ENCODE results near the gene DGKB. TPM values are rescaled to one million over a fixed set of nuclear protein-coding genes. Genes with fewer than 3 reads are reported as not detected.

Gene DGKB
- total RNA-seq, 4 donors from 2014 or later: 0.27 to 0.88 (median 0.76) TPM; not detected in 1

DNA sequence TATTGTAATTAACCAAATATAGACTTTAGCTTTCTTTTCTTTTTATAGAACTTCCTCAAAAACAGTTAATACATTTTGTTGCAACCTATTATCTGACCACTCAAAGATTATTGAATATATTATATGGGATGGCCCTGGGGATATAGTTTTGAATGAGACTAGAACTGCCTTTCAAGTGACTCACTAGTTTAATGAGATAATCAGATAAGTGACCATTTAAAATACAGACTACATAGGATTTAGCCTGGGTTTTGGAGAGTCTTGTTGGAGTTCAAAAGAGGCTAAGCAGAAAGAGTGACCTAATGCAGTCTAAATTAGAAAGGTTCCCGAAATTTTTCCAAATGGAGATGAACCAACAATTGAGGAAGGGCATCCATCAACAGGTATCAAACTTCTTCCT, 607.9 kb downstream of the DGKB start:
- Histone ChIP-seq H3K4me3 (no peak overlapping the region), H3K4me1 (no peaks in the 10 kb centered on the region), H3K27me3 (no peaks in the 10 kb centered on the region), H3K36me3 (no peaks in the 10 kb centered on the region), H3K27ac (no peak overlapping the region), H3K9me3 (no peaks in the 10 kb centered on the region)
- no peak for DNase-seq
- TF ChIP-seq POLR2A (IDR thresholded peaks at IDR 0.05): no peak
- TF ChIP-seq, protein P1, sequence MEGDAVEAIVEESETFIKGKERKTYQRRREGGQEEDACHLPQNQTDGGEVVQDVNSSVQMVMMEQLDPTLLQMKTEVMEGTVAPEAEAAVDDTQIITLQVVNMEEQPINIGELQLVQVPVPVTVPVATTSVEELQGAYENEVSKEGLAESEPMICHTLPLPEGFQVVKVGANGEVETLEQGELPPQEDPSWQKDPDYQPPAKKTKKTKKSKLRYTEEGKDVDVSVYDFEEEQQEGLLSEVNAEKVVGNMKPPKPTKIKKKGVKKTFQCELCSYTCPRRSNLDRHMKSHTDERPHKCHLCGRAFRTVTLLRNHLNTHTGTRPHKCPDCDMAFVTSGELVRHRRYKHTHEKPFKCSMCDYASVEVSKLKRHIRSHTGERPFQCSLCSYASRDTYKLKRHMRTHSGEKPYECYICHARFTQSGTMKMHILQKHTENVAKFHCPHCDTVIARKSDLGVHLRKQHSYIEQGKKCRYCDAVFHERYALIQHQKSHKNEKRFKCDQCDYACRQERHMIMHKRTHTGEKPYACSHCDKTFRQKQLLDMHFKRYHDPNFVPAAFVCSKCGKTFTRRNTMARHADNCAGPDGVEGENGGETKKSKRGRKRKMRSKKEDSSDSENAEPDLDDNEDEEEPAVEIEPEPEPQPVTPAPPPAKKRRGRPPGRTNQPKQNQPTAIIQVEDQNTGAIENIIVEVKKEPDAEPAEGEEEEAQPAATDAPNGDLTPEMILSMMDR (IDR thresholded peaks at IDR 0.05): no peak

DNA sequence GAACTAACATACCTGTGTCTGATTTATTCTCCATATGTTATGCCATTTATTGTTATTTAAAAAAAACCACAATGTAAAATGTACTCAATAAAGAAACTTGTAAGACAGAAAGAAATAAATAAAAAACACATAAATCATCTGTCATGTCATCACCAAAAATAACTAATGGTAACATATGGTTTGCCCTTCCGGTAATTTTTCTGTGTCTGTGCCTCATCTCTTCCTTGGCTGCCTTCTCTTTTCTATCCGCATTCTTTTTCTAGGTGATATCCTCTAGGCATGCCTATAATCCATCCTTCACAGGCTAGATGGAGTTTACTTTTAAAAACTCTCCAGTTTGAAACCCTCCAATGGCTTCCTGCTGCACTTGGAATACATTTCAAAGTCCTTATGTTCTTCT, 609.1 kb downstream of the DGKB start:
- no peak overlapping the region for H3K27ac ChIP-seq
- H3K4me1 ChIP-seq: no peaks in the 10 kb centered on the region
- TF ChIP-seq, protein P1 (IDR thresholded peaks at IDR 0.05): no peak
- no peak for TF ChIP-seq POLR2A (IDR thresholded peaks at IDR 0.05)
- no peaks in the 10 kb centered on the region for H3K27me3 ChIP-seq
- H3K4me3 ChIP-seq: no peak overlapping the region
- H3K9me3 ChIP-seq: no peaks in the 10 kb centered on the region
- no peak for DNase-seq
- no peaks in the 10 kb centered on the region for H3K36me3 ChIP-seq

DNA sequence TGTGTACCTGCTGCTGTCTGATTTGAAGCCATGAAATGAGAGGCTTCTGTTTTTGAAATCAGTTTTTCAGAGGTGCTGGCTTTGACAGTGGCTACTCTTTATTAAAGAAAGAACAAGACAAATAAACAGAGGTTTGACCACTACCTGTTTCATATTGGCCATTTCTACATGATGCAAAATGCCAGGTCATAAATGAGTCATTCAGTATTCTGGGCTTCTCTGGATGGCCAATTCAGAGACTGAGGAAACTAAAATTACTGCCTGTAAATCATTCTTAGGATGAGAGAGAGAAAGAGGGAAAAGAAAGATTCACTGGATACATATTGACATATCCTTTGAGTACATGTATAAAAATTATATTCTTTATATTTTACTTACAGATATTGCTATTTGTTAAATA, 609.8 kb downstream of the DGKB start:
- Histone ChIP-seq H3K36me3 (no peaks in the 10 kb centered on the region), H3K27ac (no peak overlapping the region), H3K27me3 (no peaks in the 10 kb centered on the region), H3K4me3 (no peak overlapping the region), H3K4me1 (no peaks in the 10 kb centered on the region), H3K9me3 (no peaks in the 10 kb centered on the region)
- no peak for TF ChIP-seq POLR2A (IDR thresholded peaks at IDR 0.05)
- TF ChIP-seq, protein P1 (IDR thresholded peaks at IDR 0.05): no peak
- no peak for DNase-seq

DNA sequence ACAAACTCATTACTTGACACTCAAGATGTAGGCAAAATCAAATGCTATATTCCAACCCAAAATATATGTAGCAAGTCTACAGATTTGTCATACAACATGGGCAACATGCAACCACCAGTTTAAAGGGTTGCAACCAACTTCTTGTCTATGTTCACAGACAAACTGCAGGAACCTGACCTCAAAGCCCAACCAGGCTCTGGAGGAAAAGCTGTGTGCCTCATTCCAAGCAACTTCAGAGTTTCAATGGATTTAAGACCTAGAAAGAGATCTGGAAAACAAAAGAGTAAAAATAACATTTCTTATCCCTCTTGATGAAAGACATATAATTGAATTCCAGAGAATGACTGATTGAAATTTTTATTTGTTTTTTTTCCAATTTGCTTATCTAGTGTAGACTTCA, 612.6 kb downstream of the DGKB start:
- H3K4me1 ChIP-seq: no peaks in the 10 kb centered on the region
- TF ChIP-seq, protein P1 (IDR thresholded peaks at IDR 0.05): no peak
- no peak for TF ChIP-seq POLR2A (IDR thresholded peaks at IDR 0.05)
- H3K9me3 ChIP-seq: no peaks in the 10 kb centered on the region
- no peaks in the 10 kb centered on the region for H3K27me3 ChIP-seq
- no peak for DNase-seq
- H3K4me3 ChIP-seq: no peak overlapping the region
- no peaks in the 10 kb centered on the region for H3K36me3 ChIP-seq
- H3K27ac ChIP-seq: no peak overlapping the region

DNA sequence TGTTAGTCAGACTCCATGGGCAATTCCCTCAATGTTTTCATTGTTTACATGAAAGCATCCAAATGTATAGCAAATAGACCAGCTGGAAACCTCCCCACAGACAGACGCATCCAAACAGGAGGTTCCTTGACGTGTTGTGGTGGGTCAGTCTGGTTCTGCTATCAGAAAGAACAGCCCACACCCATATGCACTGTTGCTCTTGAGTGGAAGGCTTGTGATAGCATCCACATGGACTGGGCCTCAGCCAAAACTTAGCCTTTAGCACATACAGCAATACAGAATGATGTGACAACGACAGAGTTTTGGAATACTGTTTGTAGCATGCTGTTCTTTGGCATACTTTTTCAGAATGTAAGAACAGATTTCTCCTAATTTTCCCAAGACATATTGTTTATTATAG, 613.9 kb downstream of the DGKB start:
- Histone ChIP-seq H3K27me3 (no peaks in the 10 kb centered on the region), H3K9me3 (no peaks in the 10 kb centered on the region), H3K36me3 (no peaks in the 10 kb centered on the region), H3K4me1 (no peaks in the 10 kb centered on the region), H3K27ac (no peak overlapping the region), H3K4me3 (no peak overlapping the region)
- TF ChIP-seq POLR2A (IDR thresholded peaks at IDR 0.05): no peak
- TF ChIP-seq, protein P1 (IDR thresholded peaks at IDR 0.05): no peak
- no peak for DNase-seq

DNA sequence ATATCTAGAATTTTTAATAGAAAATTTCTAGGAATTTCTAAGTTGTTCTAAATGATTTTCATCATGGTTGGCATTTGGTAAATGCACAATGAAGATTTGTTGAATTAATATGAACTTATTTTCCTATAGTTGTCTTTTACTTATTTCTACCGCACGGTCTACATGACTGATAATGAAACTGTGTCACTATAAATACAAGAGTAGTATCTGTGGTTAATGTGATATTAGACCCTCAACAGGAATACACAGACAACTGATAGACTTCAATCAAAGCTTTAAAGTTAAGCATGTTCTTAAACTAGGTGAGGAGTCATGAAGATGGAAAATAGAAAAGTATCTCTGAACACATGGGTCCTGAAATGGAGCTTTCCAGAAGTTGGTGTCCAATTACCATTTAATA, 615.2 kb downstream of the DGKB start:
- no peak for DNase-seq
- H3K27ac ChIP-seq: no peak overlapping the region
- H3K27me3 ChIP-seq: no peaks in the 10 kb centered on the region
- H3K36me3 ChIP-seq: no peaks in the 10 kb centered on the region
- H3K4me1 ChIP-seq: no peaks in the 10 kb centered on the region
- no peak overlapping the region for H3K4me3 ChIP-seq
- no peak for TF ChIP-seq POLR2A (IDR thresholded peaks at IDR 0.05)
- no peaks in the 10 kb centered on the region for H3K9me3 ChIP-seq
